Measurements from ENCODE around the gene ATXN7L3.

GRCh38 chr17:44170499-44171201 is 29.0 kb downstream of the ATXN7L3 start, which contains the start of gene ASB16:
- TF ChIP-seq BHLHE40 (IDR thresholded peaks at IDR 0.05; ENCODE audit: borderline replicate concordance in 1 of 2, low read depth in 2 of 2, low read length in 1 of 2) (no peak), CTCF (IDR thresholded peaks at IDR 0.05 in 2 of 3, conservative IDR thresholded peaks at IDR 0.05 in 1 of 3; ENCODE audit: control insufficient read depth in 2 of 3, extremely low read depth in 1 of 3, insufficient read depth in 1 of 3, low read depth in 3 of 3, low read length in 3 of 3) (no peak), USF2 (IDR thresholded peaks at IDR 0.05; ENCODE audit: borderline replicate concordance, low read depth, low read length) (no peak), FOXM1 (IDR thresholded peaks at IDR 0.05; ENCODE audit: low read depth, low read length) (no peak), ESRRA (IDR thresholded peaks at IDR 0.05; ENCODE audit: low read length) (no peak), RAD21 (IDR thresholded peaks at IDR 0.05; ENCODE audit: insufficient read depth, low read depth, low read length) (no peak), JUND (IDR thresholded peaks at IDR 0.05; ENCODE audit: low read depth, low read length) (no peak), SRF (IDR thresholded peaks at IDR 0.05; ENCODE audit: low read depth in 2 of 2, low read length in 2 of 2) (no peak)
